Mesothelial cell of epicardium (in vitro differentiated cells): ENCODE results near the gene CTNNBIP1. TPM values are rescaled to one million over a fixed set of nuclear protein-coding genes. Genes with fewer than 3 reads are reported as not detected.

Experiments used
- DNase-seq, 2 experiments: peaks; one replicate each; pipeline ENCODE4 v3.0.0; 2021; ENCODE audit warnings: low spot score in 2 of 2; ENCODE audit not compliant: unreplicated experiment in 2 of 2
- H3K27ac Mint-ChIP-seq: 2 replicates; pipeline ENCODE4 v1.8.0; 2021; ENCODE audit warnings: mixed read lengths
- H3K27me3 Mint-ChIP-seq: 2 replicates; pipeline ENCODE4 v1.8.0; 2021; ENCODE audit warnings: low read depth, mixed read lengths
- H3K36me3 Mint-ChIP-seq: 2 replicates; pipeline ENCODE4 v1.8.0; 2021; ENCODE audit warnings: mixed read lengths
- H3K4me1 Mint-ChIP-seq: 2 replicates; pipeline ENCODE4 v1.8.0; 2021; ENCODE audit warnings: mixed read lengths
- H3K4me3 Mint-ChIP-seq: 2 replicates; pipeline ENCODE4 v1.8.0; 2021; ENCODE audit warnings: mild to moderate bottlenecking, moderate library complexity, mixed read lengths
- H3K9me3 Mint-ChIP-seq: 2 replicates; pipeline ENCODE4 v1.8.0; 2021; ENCODE audit warnings: mixed read lengths
- CTCF ChIP-seq: fragments of 200-600 bp; sonication (generic); IDR thresholded peaks from one replicate; pipeline ENCODE4 v1.5.0; 2021; ENCODE audit warnings: antibody characterized with exemption; ENCODE audit not compliant: unreplicated experiment
- total RNA-seq: library from RNA; stranded (reverse); gene quantifications from 3 replicates; pipeline ENCODE4 v1.2.1, GENCODE V29; 2021

CTNNBIP1 gene
- total RNA-seq, 1 donor from 2014 or later, result 51.5 TPM

GRCh38 chr1:9842073-9842711 is 67.9 kb downstream of the CTNNBIP1 start:
- no peak for DNase-seq
- H3K9me3 Mint-ChIP-seq, result no peaks in the 10 kb centered on the region
- TF ChIP-seq CTCF, result no peak
- H3K27ac Mint-ChIP-seq, result no peak overlapping the region
- no peak overlapping the region for H3K4me3 Mint-ChIP-seq
- no peaks in the 10 kb centered on the region for H3K36me3 Mint-ChIP-seq
- no peaks in the 10 kb centered on the region for H3K27me3 Mint-ChIP-seq
- peaks cover 3% of the 10 kb centered on the region for H3K4me1 Mint-ChIP-seq

GRCh38 chr1:9841460-9841859 is 68.6 kb downstream of the CTNNBIP1 start:
- Mint-ChIP-seq H3K4me3 (no peak overlapping the region), H3K4me1 (peaks cover 3% of the 10 kb centered on the region), H3K27ac (no peak overlapping the region), H3K27me3 (no peaks in the 10 kb centered on the region), H3K36me3 (no peaks in the 10 kb centered on the region), H3K9me3 (no peaks in the 10 kb centered on the region)
- DNase-seq, result no peak
- TF ChIP-seq CTCF, result no peak

GRCh38 chr1:9840176-9840575 is 69.9 kb downstream of the CTNNBIP1 start:
- DNase-seq, result no peak
- Mint-ChIP-seq H3K36me3 (no peaks in the 10 kb centered on the region), H3K4me3 (no peak overlapping the region), H3K27ac (peak overlapping the region; percentile 9), H3K4me1 (peaks cover 8% of the 10 kb centered on the region), H3K9me3 (no peaks in the 10 kb centered on the region), H3K27me3 (no peaks in the 10 kb centered on the region)
- TF ChIP-seq CTCF, result no peak

- Mint-ChIP-seq H3K27me3 (no peaks in the 10 kb centered on the region), H3K4me3 (no peak overlapping the region), H3K9me3 (no peaks in the 10 kb centered on the region), H3K36me3 (no peaks in the 10 kb centered on the region), H3K27ac (no peak overlapping the region), H3K4me1 (peaks cover 8% of the 10 kb centered on the region)
- no peak for DNase-seq
- TF ChIP-seq CTCF, result no peak
Observed at GRCh38 chr1:9838946-9839345, 71.1 kb downstream of the CTNNBIP1 start.

GRCh38 chr1:9836632-9836960 is 73.5 kb downstream of the CTNNBIP1 start:
- no peak for DNase-seq
- Mint-ChIP-seq H3K27ac (no peak overlapping the region), H3K9me3 (no peaks in the 10 kb centered on the region), H3K27me3 (no peaks in the 10 kb centered on the region), H3K4me3 (no peak overlapping the region), H3K4me1 (peaks cover 8% of the 10 kb centered on the region), H3K36me3 (no peaks in the 10 kb centered on the region)
- no peak for TF ChIP-seq CTCF
